NOMO-1 treated with dmso at 0.1 percent for 144 hours (cell line): Measurements from ENCODE around the gene UBL5.
"Not testable (repeated sequence)": the region's sequence is repeated elsewhere in the genome, so short reads cannot be mapped to it uniquely, and the experiment has no call there.

Experiments used
- DNase-seq: peaks from one replicate; lab custom pipeline; 2025; ENCODE audit not compliant: unreplicated experiment; lab: John Stamatoyannopoulos, UW

The UBL5 gene

DNA sequence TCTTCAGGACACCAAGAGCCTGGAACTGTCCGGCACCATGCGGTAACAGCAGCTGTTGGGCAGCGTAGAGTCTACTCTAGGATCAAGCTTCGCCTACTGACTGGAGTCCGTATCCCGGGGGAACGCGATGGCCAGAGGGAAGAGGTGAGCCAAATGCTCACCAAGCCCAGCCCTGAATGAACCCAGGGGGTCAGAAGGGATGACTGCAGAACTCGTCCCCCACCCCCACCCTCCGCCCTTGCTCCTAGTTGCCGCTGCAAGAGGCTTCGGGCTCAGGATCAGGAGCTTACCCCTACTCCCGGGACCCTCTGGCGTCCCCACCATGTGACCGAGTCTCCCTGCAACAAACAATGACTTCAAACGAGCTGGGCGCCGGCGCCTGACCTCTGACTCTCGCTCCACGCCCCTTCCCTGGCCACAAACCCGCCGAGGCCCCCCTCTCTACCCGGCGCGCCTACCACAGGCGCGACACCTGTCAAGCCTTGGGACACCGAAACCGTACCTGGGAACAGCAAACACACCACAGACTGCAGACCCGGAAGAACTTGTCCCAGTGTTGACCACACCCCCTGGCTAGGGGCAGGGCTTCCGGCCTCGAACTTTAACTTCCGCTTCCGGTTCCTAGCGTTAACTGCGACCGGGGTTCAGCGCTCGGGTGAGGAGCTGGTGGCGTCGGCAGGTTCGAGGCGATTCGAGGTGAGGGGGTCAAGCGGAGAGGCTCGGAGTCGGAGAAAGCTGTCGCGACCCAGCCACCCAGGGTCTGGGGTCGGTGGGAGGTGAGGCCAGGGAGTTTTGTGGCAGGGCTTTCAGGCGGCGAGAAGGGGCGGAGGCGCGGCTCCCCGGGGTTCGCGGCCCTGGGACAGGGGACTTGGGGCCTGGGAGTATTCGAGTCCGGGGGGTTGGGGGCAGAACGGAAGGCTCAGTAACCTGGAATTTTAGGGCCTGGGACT, at the start of gene UBL5:
Gene UBL5, plus strand, starts transcription at position 630 of the 950 bp plus-strand sequence. CDS start 420 bp downstream, outside the sequence.
- peak; percentile 90 for DNase-seq

DNA sequence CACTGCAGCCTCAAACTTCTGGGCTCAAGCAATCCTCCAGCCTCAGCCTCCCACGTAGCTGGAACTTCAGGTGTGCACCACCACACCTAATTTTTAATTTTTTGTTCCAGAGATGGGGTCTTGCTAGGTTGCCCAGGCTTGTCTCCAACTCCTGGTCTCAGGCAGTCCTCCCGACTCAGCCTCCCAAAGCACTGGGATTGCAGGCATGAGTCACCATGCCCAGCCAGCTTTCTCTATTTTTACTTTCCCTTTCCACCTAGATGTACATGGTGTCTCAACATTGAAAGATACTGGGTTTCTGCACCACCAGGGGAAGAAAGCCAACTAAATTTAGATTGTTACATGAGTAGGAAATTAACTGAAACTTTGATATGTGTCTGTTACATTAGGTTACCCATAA, 45.4 kb upstream of the UBL5 start:
- no peak for DNase-seq

DNA sequence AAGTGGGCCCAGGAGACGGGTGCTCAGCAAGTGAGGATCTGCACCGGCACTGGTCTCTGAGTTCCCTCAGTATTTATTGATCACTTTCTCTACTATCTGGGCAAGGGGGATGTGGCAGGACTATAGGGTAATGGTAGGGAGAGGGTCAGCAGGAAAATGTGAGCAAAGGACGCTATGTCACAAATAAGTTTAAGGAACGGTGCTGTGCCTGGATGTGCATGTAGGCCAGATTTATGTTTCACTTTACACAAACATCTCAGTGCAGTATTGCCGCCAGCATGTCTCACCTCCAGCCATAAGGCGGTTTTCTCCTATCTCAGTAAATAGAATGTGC, 43.6 kb upstream of the UBL5 start:
- not testable (repeated sequence) for DNase-seq

DNA sequence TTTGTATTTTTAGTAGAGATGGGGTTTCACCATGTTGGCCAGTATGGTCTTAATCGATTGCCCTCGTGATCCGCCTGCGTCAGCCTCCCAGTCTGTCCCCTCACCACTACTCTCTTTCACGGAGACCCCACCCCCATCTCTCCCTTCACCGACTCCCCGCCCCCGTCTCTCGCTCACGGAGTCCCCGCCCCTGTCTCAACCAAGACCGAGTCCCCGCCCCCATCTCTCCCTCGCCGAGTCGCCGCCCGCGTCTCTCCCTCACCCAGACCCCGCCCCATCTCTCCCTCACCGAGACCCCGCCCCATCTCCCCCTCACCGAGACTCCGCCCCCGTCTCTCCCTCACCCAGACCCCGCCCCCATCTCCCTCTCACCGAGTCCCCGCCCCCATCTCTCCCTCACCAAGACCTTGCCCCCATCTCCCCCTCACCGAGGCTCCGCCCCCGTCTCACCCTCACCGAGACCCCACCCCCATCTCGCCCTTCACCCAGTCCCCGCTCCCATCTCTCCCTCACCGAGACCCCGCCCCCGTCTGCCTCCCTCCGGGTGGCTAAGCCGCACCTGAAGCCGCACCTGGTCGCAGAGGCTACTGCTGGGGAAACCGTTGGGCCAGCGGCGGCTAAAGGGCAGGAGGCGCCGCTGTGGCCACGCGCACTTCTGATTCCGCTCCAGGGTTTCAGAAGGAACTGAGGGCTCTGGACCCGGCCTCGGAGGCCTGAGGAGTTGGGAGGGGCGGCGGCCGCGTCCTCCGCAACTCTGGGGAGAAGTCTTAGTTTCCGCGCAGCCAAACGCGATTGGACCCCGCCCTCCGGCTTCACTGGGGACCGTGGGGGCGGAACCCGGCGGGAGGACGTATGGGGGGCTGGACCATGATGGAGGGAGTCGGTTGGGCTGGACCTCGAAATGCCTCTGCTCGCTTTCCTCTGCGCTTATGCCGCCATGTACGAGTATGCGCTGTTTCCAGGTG, 42.1 kb upstream of the UBL5 start:
- DNase-seq = peak; percentile 93

DNA sequence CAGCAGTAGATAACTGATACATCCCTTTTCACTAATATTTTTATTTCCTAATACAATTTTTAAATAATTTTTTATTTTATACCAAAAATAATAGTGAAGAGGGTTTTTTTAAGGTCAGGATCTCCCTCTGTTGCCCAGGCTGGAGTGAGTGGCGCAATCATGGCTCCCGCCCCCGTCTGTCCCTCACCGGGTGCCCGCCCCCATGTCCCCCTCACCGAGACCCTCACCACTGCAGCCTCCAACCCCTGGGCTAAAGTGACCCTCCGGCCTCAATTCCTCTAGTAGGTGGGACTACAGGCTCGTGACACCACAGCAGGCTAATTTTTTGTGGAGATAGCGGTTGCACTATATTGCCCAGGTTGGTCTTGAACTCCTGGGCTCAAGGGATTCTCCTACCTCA, 41.4 kb upstream of the UBL5 start:
- no peak for DNase-seq

DNA sequence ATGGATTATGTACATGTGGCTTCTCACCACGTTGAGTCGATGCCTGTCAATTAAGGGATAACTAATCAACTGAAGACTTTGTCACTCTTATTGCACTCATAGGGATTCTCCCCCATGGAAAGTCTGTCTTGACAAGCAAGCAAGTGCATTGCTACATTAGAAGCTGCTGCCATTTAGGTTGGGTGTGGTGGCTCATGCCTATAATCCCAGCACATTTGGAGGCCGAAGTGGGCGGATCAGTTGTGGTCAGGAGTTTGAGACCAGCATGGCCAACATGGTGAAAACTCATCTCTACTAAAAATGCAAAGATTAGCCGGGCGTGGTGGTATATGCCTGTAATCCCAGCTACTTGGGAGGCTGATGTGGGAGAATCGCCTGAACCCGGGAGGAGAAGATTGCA, 40.9 kb upstream of the UBL5 start:
- DNase-seq = no peak

DNA sequence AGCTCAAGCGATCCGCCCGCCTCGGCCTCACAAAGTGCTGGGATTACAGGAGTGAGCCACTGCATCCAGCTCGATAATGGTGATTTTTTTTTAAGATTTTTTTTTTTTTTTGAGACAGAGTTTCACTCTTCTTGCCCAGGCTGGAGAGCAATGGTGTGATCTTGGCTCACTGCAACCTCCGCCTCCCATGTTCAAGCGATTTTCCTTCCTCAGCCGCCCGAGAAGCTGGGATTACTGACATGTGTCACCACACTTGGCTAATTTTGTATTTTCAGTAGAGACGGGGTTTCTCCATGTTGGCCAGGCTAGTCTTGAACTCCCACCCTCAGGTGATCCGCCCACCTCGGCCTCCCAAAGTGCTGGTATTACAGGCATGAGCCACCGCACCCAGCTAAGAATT, 39.1 kb upstream of the UBL5 start:
- DNase-seq = not testable (repeated sequence)

DNA sequence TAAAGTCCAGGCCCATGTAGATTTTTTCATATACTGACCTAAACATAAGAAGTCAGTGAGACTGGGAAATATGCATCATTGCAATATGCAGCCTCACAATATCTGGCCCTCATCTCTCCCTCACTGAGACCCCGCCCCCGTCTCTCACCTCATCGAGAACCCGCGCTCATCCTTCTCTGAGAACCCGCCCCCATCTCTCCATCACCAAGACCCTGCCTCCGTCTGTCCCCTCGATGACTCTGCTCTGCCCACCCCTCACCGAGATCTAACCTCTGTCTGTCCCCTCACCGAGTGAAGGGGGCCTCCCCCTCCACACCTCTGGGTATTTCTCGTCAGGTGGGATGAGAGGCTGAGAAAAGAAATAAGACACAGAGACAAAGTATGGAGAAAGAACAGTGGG, 38.7 kb upstream of the UBL5 start:
- no peak for DNase-seq

DNA sequence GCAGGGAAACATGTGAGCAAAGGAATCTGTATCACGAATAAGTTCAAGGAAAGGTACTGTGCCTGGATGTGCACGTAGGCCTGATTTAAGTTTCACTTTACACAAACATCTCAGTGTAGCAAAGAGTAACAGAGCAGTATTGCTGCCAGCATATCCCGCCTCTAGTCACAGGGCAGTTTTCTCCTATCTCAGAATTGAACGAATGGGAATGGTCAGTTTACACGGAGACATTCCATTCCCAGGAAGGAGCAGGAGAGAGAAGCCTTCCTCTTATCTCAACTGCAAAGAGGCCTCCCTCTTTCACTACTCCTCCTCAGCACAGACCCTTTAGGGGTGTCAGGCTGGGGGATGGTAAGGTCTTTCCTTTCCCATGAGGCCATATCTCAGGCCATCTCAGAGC, 38.1 kb upstream of the UBL5 start:
- not testable (repeated sequence) for DNase-seq

DNA sequence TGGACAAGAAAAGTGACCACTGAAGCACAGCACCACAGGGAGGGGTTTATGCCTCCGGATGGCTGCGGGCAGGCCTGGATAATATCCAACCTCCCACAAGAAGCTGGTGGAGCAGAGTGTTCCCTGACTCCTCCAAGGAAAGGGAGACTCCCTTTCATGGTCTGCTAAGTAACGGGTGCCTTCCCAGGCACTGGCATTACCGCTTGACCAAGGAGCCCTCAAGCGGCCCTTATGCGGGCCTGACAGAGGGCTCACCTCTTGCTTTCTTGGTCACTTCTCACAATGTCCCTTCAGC, 36.7 kb upstream of the UBL5 start:
- DNase-seq = not testable (repeated sequence)

DNA sequence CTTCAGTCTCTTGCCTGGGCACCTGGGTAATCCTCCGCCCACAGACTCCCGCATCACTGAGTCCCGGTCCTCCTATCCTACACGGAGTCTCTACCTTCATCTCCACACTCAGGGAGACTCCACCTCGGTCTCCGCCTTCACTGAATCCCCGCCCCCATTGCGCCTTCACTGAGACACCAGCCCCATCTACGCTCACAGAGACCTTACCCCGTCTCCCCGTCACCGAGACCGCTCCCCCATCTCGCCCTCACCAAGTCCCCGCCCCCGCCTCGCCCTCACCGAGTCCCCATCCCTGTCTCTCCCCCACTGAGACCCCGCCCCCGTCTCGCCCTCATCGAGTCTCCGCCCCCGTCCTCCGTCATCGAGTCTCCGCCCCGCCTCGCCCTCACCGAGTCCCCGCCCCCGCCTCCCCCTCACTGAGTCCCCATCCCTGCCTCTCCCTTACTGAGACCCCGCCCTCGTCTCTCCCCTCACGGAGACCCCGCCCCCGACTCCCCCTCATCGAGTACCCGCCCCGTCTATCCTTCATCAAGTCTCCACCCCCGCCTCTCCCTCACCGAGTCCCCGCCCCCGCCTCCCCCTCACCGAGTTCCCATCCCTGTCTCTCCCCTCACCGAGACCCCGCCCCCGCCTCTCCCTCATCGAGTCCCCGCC, 36.0 kb upstream of the UBL5 start:
- peak; percentile 59 for DNase-seq

DNA sequence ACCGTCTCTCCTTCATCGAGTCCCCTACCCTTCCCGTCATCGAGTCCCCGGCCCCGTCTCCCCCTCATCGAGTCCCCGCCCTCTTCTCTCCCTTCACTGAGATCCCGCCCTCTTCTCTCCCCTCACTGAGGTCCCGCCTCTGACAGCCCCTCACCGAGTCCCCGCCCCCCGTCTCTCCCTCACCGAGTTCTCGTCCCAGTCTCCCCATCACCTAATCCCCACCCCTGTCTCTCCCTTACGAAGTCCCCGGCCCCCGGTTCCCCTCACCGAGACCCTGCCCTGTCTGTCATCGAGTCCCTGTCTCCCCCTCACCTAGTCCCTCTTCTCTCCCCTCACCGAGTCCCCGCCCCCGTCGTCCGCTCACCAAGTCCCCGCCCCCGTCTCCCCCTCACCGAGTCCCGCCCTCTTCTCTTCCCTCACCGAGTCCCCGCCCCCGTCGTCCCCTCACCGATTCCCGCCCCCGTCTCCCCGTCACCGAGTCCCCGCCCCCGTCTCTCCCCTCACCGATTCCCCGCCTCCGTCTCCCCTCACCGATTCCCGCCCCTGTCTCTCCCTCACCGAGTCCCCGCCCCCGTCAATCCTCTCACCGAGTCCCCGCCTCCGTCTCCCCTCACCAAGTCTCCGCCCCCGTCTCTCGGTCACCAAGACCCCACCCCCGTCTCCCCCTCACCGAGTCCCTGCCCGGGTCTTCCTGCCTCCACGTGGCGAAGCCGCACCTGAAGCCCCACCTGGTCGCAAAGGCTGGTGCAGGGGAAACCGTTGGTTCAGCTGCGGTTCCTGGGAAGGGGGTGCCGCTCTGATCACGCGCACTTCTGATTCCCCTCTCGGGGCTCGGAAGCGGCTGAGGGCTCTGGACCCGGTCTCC, 35.3 kb upstream of the UBL5 start:
- peak; percentile 69 for DNase-seq

DNA sequence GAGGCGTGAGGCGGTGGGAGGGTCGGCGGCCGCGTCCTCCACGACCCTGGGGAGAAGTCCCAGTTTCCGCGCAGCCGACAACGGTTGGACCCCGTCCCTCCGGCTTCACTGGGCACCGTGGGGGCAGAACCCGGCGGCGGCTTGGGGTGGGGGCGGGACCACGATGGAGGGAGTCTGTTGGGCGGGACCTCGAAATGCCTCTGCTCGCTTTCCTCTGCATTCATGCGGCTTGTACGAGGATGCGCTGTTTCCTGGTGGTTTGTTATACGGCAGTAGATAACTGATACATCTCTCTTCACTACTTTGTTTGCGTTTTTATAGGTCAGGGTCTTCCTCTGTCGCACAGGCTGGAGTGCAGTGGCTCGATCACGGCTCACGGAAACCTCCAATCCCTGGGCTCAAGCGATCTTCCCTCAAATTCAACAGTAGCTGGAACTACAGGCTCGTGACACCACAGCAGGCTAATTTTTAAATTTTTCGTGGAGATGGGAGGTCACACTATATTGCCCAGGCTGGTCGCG, 34.6 kb upstream of the UBL5 start:
- DNase-seq = no peak

DNA sequence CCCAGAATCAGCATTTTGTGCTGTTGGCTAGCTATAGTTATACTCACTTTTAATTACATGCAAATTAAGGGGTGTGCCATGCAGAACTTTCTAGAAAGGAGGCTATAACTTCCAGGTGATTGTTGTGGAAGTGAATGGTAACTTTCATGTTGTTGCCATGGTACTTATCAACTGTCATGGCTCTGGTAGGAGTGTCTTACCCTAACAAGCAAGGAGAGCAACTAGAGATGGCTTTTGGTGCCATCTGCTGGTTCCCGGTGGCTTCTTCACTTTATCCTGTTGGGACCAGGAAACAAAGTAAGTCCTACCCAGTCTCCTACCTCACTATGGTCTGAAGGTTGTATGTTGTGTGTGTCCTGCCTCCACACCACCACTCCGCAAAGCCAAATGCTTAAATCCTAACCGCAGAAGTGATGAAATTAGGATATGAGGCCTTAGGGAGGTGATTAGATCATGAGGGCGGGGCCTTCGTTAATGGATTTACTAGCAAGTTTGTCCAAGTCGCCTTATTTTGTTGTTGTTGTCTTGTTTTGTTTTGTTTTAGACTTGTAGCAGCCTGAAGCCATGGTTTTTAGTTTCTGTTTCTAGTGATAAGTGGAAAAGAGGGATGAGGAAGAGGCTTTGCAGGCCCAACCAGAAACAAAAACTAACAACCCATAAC, 31.5 kb upstream of the UBL5 start:
- peak; percentile 76 for DNase-seq

DNA sequence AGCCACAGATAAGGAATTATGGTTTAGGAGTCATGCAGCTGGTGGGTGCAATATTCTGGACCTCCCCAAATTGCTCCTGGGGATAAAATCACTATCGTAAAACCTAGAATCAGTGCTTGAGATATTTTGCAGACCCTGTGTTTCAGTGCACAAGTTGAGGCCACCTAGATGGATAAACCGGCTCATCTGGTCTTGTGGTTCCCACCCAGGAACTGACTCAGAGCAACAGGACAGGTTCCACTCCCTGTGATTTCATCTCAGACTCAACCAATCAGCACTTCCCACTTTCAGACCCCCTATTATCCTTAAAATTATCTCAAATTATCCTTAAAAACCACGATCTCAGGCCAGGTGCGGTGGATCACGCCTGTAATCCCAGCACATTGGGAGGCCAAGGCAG, 29.8 kb upstream of the UBL5 start:
- no peak for DNase-seq

DNA sequence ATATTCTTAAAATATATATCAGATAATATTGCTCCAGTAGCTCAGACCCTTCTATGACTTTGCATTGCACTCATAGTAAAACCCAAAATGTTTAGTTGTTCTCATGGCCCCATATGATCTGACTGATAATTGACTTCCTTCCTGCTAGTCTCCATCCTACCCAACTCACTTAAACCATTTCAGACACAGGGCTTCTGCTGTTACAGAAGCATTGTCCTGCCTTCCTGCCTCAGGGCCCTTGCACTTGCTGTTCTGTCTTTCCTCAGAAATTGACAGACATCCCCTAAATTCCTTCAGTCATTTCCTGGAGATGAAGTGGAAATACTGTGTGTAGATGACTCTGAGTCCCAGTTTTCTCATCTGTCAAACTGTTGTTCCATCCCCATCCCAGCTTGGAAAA, 28.6 kb upstream of the UBL5 start:
- DNase-seq = no peak

DNA sequence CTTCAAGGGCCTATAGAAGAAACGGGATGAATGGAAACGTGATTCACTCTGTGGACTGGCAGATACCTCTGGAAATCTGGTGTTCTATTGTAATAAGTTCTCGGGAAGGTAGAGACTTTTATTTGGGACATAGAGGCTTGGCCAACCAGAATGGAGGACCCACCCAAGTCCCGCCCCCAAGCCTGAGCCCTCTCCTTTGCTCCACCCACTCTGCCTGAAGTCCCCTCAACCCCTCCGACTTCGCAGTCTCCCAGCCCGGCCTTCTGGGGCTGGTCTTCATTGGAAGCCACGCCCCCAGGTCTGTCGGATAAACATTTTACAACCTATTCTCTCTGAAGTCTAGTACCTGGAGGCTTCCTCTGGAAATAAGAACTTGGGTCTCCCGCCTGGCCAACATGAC, 25.7 kb upstream of the UBL5 start:
- DNase-seq = no peak

DNA sequence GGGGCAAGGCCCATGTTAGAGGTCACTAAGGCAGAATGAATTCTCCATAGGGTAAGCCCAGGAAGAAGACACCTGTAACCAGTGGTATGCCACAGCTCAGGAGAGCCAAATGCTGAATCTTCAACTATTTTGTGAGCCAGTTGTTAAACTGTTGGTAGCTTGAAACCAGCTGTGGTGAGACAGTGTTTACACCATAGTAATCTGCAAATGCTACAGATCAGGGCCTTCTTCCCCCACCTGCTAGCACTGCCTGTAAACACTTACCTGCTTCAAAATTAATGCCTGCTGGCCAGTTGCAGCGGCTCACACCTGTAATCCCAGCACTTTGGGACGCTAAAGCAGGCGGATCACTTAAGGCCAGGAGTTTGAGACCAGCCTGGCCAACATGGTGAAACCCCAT, 20.9 kb upstream of the UBL5 start:
- no peak for DNase-seq

DNA sequence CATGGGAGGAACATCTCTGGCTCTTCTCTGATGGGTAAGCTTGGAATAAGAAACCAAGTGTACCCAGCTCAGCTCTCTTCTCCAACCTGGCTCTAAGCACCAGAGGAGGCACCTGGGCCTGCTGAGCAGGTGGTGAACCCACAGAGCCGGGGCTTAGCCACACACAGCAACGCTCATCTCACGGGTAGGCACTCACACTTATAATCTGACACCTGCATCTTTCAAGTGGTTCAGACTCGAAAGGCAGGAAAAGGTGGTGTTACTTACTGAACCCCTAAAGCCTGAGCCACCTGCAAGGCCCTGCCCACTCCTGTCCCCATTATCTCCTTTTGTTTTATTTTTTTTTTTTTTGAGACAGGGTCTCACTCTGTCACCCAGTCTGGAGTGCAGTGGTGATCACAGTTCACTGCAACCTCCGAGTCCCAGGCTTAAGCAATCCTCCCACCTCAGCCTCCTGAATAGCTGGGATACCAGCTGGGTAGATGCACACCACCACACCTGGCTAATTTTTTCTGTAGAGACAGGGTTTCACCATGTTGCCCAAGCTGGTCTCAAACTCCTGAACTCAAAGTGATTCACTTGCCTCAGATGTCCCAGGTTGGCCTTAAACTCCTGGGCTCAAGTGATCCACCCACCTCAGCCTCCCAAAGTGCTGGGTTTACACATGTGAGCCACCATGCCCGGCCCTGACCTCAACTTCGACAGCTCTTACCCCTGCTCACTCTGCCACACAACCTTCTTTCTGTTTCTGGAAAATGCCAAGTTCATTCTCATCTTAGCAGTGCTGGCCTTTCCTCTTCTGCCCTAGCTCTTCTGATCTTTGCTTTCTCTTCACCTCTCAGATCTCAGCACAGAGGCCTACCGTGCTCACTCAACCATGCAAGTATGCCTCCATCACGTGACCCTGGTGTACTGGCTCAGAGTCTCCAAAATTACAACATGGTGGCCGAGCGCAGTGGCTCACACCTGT, 18.6 kb upstream of the UBL5 start:
- no peak for DNase-seq
